H1 (cell line): ENCODE data around the gene GALNT13. TPM values are rescaled to one million over a fixed set of nuclear protein-coding genes. Genes with fewer than 3 reads are reported as not detected.

ENCODE experiments used
- CTCF ChIA-PET: fragments of 300-600 bp; sonication (Branson Sonifier 250); formaldehyde crosslinking; loops from one replicate; lab custom pipeline; 2021; ENCODE audit not compliant: partially characterized antibody; lab: Charles Lee
- POLR2A ChIA-PET: fragments of 300-600 bp; sonication (Branson Sonifier 250); formaldehyde crosslinking; loops from one replicate; lab custom pipeline; 2021; ENCODE audit warnings: inconsistent platforms; ENCODE audit not compliant: partially characterized antibody; lab: Charles Lee
- DNase-seq, 2 experiments: peaks; one replicate each; pipeline versions ENCODE4 v3.0.0 to v3.0.0-alpha.2; 2010 to 2022; ENCODE audit warnings: low spot score in 2 of 2, low read depth in 1 of 2, mixed read lengths in 1 of 2
- FAIRE-seq: peaks from 2 replicates; lab custom pipeline; 2011; peaks lifted over from hg19 to GRCh38; lab: Jason Lieb, UNC
- H2AFZ ChIP-seq: 2 replicates; pipeline ENCODE4 v1.8.1; 2012; ENCODE audit warnings: low read length, inconsistent platforms
- H2AK5ac ChIP-seq: 2 replicates; pipeline ENCODE4 v1.6.1; 2013; ENCODE audit warnings: low read depth, low read length
- H2BK120ac ChIP-seq: replicated peaks from 2 replicates; pipeline ENCODE3; 2013; ENCODE audit warnings: low read depth, low read length, inconsistent platforms
- H2BK12ac ChIP-seq: 2 replicates; pipeline ENCODE4 v1.6.1; 2013; ENCODE audit warnings: low read depth, low read length
- H2BK15ac ChIP-seq: 2 replicates; pipeline ENCODE4 v1.6.1; 2013; ENCODE audit warnings: low read length
- H2BK20ac ChIP-seq: 2 replicates; pipeline ENCODE4 v1.6.1; 2013; ENCODE audit warnings: low read length
- H2BK5ac ChIP-seq: 2 replicates; pipeline ENCODE4 v1.6.1; 2013; ENCODE audit warnings: low read depth, low read length
- H3K14ac ChIP-seq: 2 replicates; pipeline ENCODE4 v1.6.1; 2013; ENCODE audit warnings: inconsistent platforms; ENCODE audit not compliant: insufficient read length
- H3K18ac ChIP-seq: 2 replicates; pipeline ENCODE4 v1.6.1; 2013; ENCODE audit warnings: low read length; ENCODE audit errors: extremely low read depth
- H3K23ac ChIP-seq: 2 replicates; pipeline ENCODE4 v1.6.1; 2013; ENCODE audit warnings: inconsistent platforms; ENCODE audit not compliant: insufficient read length
- H3K23me2 ChIP-seq: 2 replicates; pipeline ENCODE4 v1.6.1; 2013; ENCODE audit warnings: low read depth, low read length
- H3K27ac ChIP-seq: 2 replicates; pipeline ENCODE4 v1.6.1; 2011; ENCODE audit warnings: low read depth, low read length, inconsistent platforms
- H3K27me3 ChIP-seq, 4 experiments: replicated peaks in 1 of 4; 1 replicate in 1 of 4; 2 replicates in 3 of 4; pipeline versions ENCODE4 v1.6.1 to v1.8.1; 2011 to 2013; ENCODE audit warnings: low read length in 3 of 4, mild to moderate bottlenecking in 3 of 4, inconsistent platforms in 2 of 4, mixed read lengths in 2 of 4, moderate library complexity in 1 of 4; ENCODE audit not compliant: control insufficient read depth in 3 of 4, insufficient read depth in 3 of 4; ENCODE audit errors: extremely low read depth in 1 of 4
- H3K36me3 ChIP-seq, 4 experiments: 2 replicates each; pipeline versions ENCODE4 v1.6.1 to v1.8.1; 2011 to 2013; ENCODE audit warnings: mild to moderate bottlenecking in 4 of 4, low read length in 3 of 4, moderate library complexity in 2 of 4, control low read depth in 1 of 4, inconsistent platforms in 1 of 4; ENCODE audit not compliant: insufficient read depth in 4 of 4, control insufficient read depth in 2 of 4
- H3K4ac ChIP-seq: replicated peaks from 2 replicates; pipeline ENCODE3; 2013; ENCODE audit warnings: low read length, low read depth, mixed read lengths, inconsistent platforms; ENCODE audit not compliant: insufficient read length
- H3K4me1 ChIP-seq, 4 experiments: replicated peaks in 1 of 4; 1 replicate in 1 of 4; 2 replicates in 3 of 4; pipeline versions ENCODE4 v1.6.1 to v1.8.1; 2011 to 2013; ENCODE audit warnings: low read length in 3 of 4, inconsistent platforms in 2 of 4, mixed read lengths in 1 of 4; ENCODE audit not compliant: insufficient read depth in 4 of 4, control insufficient read depth in 3 of 4
- H3K4me2 ChIP-seq, 2 experiments: 2 replicates each; pipeline versions ENCODE4 v1.6.1 to v1.8.1; 2011 to 2013; ENCODE audit warnings: low read depth in 2 of 2, low read length in 2 of 2, control low read depth in 1 of 2, inconsistent platforms in 1 of 2, mild to moderate bottlenecking in 1 of 2; ENCODE audit not compliant: insufficient read depth in 1 of 2
- H3K4me3 ChIP-seq, 4 experiments: fragments of 200-600, 300-600 bp in 1 of 4; sonication (generic), shearing (Covaris generic), sonication (Bioruptor Twin) in 1 of 4; 2 replicates each; pipeline versions ENCODE4 v1.5.1 to v1.8.1; 2011 to 2016; ENCODE audit warnings: low read length in 4 of 4, low read depth in 3 of 4, control low read depth in 2 of 4, inconsistent platforms in 2 of 4, mild to moderate bottlenecking in 2 of 4, mixed read lengths in 1 of 4, moderate library complexity in 1 of 4; ENCODE audit not compliant: insufficient read depth in 2 of 4; ENCODE audit errors: extremely low read depth in 1 of 4
- H3K56ac ChIP-seq: replicated peaks from 2 replicates; pipeline ENCODE3; 2013; ENCODE audit warnings: low read depth, mild to moderate bottlenecking, mixed read lengths, low read length, inconsistent platforms; ENCODE audit not compliant: insufficient read length
- H3K79me1 ChIP-seq: 2 replicates; pipeline ENCODE4 v1.6.1; 2013; ENCODE audit warnings: low read depth, low read length, control low read depth
- H3K79me2 ChIP-seq, 2 experiments: 2 replicates each; pipeline versions ENCODE4 v1.6.1 to v1.8.1; 2012 to 2013; ENCODE audit warnings: low read length in 2 of 2, mild to moderate bottlenecking in 2 of 2, inconsistent platforms in 1 of 2; ENCODE audit not compliant: insufficient read depth in 2 of 2, control insufficient read depth in 1 of 2
- H3K9ac ChIP-seq, 4 experiments: replicated peaks in 1 of 4; 1 replicate in 1 of 4; 2 replicates in 3 of 4; pipeline versions ENCODE4 v1.6.1 to v1.8.1; 2011 to 2013; ENCODE audit warnings: low read depth in 3 of 4, low read length in 3 of 4, control low read depth in 2 of 4, mild to moderate bottlenecking in 2 of 4, moderate library complexity in 2 of 4, inconsistent platforms in 1 of 4; ENCODE audit errors: extremely low read depth in 1 of 4
- H3K9me3 ChIP-seq, 2 experiments: 2 replicates each; pipeline versions ENCODE4 v1.6.1 to v1.8.1; 2012 to 2013; ENCODE audit warnings: mild to moderate bottlenecking in 2 of 2, moderate library complexity in 2 of 2, control low read depth in 1 of 2, inconsistent platforms in 1 of 2, low read depth in 1 of 2, low read length in 1 of 2, mixed read lengths in 1 of 2; ENCODE audit not compliant: insufficient read depth in 2 of 2
- H4K20me1 ChIP-seq, 2 experiments: replicated peaks in 1 of 2; 2 replicates each; pipeline versions ENCODE3 to v1.8.1; 2011 to 2013; ENCODE audit warnings: inconsistent platforms in 2 of 2, low read length in 2 of 2, mild to moderate bottlenecking in 1 of 2; ENCODE audit not compliant: insufficient read depth in 2 of 2, control insufficient read depth in 1 of 2
- H4K5ac ChIP-seq: 2 replicates; pipeline ENCODE4 v1.6.1; 2013; ENCODE audit warnings: low read length, low read depth, mixed read lengths, inconsistent platforms; ENCODE audit not compliant: insufficient read length
- H4K8ac ChIP-seq: 2 replicates; pipeline ENCODE4 v1.8.0; 2013; ENCODE audit warnings: mild to moderate bottlenecking, moderate library complexity, low read length, inconsistent platforms; ENCODE audit not compliant: insufficient read depth; ENCODE audit errors: extremely low read depth
- H4K91ac ChIP-seq: replicated peaks from 2 replicates; pipeline ENCODE3; 2013; ENCODE audit warnings: low read length, mixed read lengths, inconsistent platforms; ENCODE audit not compliant: insufficient read length
- ATF3 ChIP-seq: IDR thresholded peaks from 2 replicates; pipeline ENCODE4 v1.6.1; 2011; ENCODE audit warnings: low read depth, mild to moderate bottlenecking, low read length; ENCODE audit not compliant: insufficient read depth
- CBX5 ChIP-seq: fragments of 300-800, 300-1000 bp; sonication (generic); IDR thresholded peaks from 2 replicates; pipeline ENCODE4 v1.7.1; 2016; ENCODE audit warnings: antibody characterized with exemption, low read length, low read depth
- EZH2 ChIP-seq: fragments of 200-600 bp; sonication (generic); IDR thresholded peaks from 2 replicates; pipeline ENCODE4 v1.7.1; 2012; ENCODE audit warnings: low read depth, mild to moderate bottlenecking, moderate library complexity, low read length, inconsistent platforms; ENCODE audit not compliant: severe bottlenecking
- GTF2F1 ChIP-seq: IDR thresholded peaks from 2 replicates; pipeline ENCODE4 v1.6.1; 2012; ENCODE audit warnings: low read depth, low read length, improper control_type of control experiment, borderline replicate concordance
- RNF2 ChIP-seq: fragments of 200-900, 300-1000 bp; sonication (generic); IDR thresholded peaks from 2 replicates; pipeline ENCODE4 v1.7.1; 2016; ENCODE audit warnings: borderline replicate concordance, low read depth, mild to moderate bottlenecking, antibody characterized with exemption, low read length; ENCODE audit not compliant: poor library complexity, severe bottlenecking; ENCODE audit errors: missing control alignments
- SUZ12 ChIP-seq: fragments of 200-600 bp; sonication (generic); IDR thresholded peaks from 2 replicates; pipeline ENCODE4 v1.6.1; 2012; ENCODE audit warnings: mild to moderate bottlenecking, inconsistent platforms, low read length, moderate library complexity, mixed read lengths
- TAF1 ChIP-seq: IDR thresholded peaks from 2 replicates; pipeline ENCODE4 v1.6.1; 2011; ENCODE audit warnings: mild to moderate bottlenecking, low read depth, low read length
- WGBS, 2 experiments: shearing (Covaris generic) in 1 of 2; methylation state at CpG; one replicate each; pipeline versions ENCODE4 v1.1.6 to v1.1.7; 2013 to 2015; ENCODE audit warnings: low lambda C conversion rate in 2 of 2, mixed read lengths in 2 of 2, inconsistent platforms in 1 of 2, low coverage in 1 of 2, missing lambda C conversion rate in 1 of 2; ENCODE audit not compliant: insufficient replicate concordance in 2 of 2, insufficient coverage in 1 of 2, insufficient read length in 1 of 2; ENCODE audit errors: extremely low coverage in 1 of 2, missing lambda C conversion rate in 1 of 2; 5-methylcytosine and 5-hydroxymethylcytosine counted together
- polyA plus RNA-seq, 7 experiments: library from polyadenylated mRNA; depleted of rRNA in 3 of 7; stranded (reverse) in 5 of 7; unstranded in 2 of 7; fragments of >200 nt in 5 of 7; fragments of 200-250 nt in 2 of 7; gene quantifications; 1 replicate in 5 of 7; 2 replicates in 1 of 7; 4 replicates in 1 of 7; pipeline versions ENCODE4 v1.2.1 to v1.2.3, GENCODE V29; 2011 to 2013; ENCODE audit warnings: missing spikeins in 2 of 7, mixed read lengths in 2 of 7
- total RNA-seq: library from RNA; stranded (reverse); fragmentation: NEBNext Ultra II Directional; extraction: Animal tissue kit (Norgen Biotek cat#: 25700); gene quantifications from 2 replicates; pipeline ENCODE4 v1.2.1, GENCODE V29; 2021

GALNT13 gene
- total and polyA plus RNA-seq, 2 of the 8 experiments (the other 6 are each of a cell fraction or from before 2014, with no cell fraction given) = 3.2 to 9.6 TPM

- no peak overlapping the region for H3K14ac ChIP-seq
- 77% methylated on average over 2 of the region's 2 CpGs; no CpG with 5 or more reads in 1 of the 2 experiments for WGBS, 2 experiments
- DNase-seq = no peak
- H2AFZ ChIP-seq = no peak overlapping the region
- no peak overlapping the region for H3K27ac ChIP-seq
- H3K23me2 ChIP-seq = no peaks in the 10 kb centered on the region
- CTCF ChIA-PET = no interaction called here
- no peak overlapping the region for H3K23ac ChIP-seq
- H2BK20ac ChIP-seq = no peak overlapping the region
- no peaks in the 10 kb centered on the region for H3K9me3 ChIP-seq
- no peak overlapping the region for H3K56ac ChIP-seq
- TF ChIP-seq SUZ12 = no peak
- no peak for TF ChIP-seq EZH2
- no peak for TF ChIP-seq ATF3
- no peak for TF ChIP-seq GTF2F1
- no peak for TF ChIP-seq TAF1
- TF ChIP-seq CBX5 = no peak
- no peak for TF ChIP-seq RNF2
- TF ChIP-seq, all 59 proteins: peak for 0
- FAIRE-seq = no peak
- Histone ChIP-seq H3K9ac (no peak overlapping the region), H3K4me1 (no peaks in the 10 kb centered on the region), H4K5ac (no peak overlapping the region), H2BK12ac (no peak overlapping the region), H3K27me3 (no peaks in the 10 kb centered on the region), H4K91ac (no peak overlapping the region), H2BK15ac (no peak overlapping the region), H3K36me3 (no peaks in the 10 kb centered on the region), H3K4me2 (no peak overlapping the region), H3K4ac (no peak overlapping the region), H4K20me1 (no peaks in the 10 kb centered on the region), H3K18ac (no peak overlapping the region), H2BK5ac (no peak overlapping the region), H4K8ac (no peak overlapping the region), H3K4me3 (no peak overlapping the region), H3K79me1 (no peaks in the 10 kb centered on the region), H3K79me2 (no peaks in the 10 kb centered on the region), H2AK5ac (no peak overlapping the region), H2BK120ac (no peak overlapping the region)
- POLR2A ChIA-PET = no interaction called here
Measured at GRCh38 chr2:154264024-154264423, 392.3 kb downstream of the GALNT13 start.
